Measurements from ENCODE around the gene ASB7. TPM values are rescaled to one million over a fixed set of nuclear protein-coding genes. Genes with fewer than 3 reads are reported as not detected.

The ASB7 gene
- polyA plus RNA-seq, 1 donor from 2014 or later = 16.5 TPM

DNA sequence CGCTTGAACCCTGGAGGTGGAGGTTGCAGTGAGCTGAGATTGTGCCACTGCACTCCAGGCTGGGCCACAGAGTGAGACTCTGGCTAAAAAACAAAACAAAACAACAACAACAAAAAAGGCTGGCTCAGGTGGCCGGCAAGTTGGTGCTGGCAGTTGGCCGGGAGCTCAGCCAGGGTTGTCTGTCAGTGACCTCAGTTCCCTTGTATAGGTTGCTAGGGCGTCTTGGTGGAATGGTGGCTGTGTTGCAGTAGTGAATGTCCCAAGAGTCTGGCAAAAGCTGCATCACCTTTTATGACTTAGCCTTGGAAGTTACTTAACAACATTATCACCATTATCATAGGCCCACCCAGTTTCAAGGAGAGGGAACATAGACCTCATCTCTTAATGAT lies 40.6 kb downstream of the ASB7 start:
- TF ChIP-seq TAF1 (IDR thresholded peaks at IDR 0.05; ENCODE audit: low read depth) = no peak
- TF ChIP-seq EZH2 (IDR thresholded peaks at IDR 0.05; ENCODE audit: borderline replicate concordance, insufficient read depth, low read length, poor library complexity, severe bottlenecking) = no peak
- no peak for TF ChIP-seq CTCF (IDR thresholded peaks at IDR 0.05; ENCODE audit: poor library complexity, severe bottlenecking)
- TF ChIP-seq MXI1 (conservative IDR thresholded peaks at IDR 0.05; ENCODE audit: poor library complexity, severe bottlenecking) = no peak
- no peak for TF ChIP-seq EP300 (conservative IDR thresholded peaks at IDR 0.05; ENCODE audit: poor library complexity, severe bottlenecking)
- Histone ChIP-seq H3K9me3 (ENCODE audit: low read length) (no peaks in the 10 kb centered on the region), H3K9ac (ENCODE audit: low read length) (no peak overlapping the region), H3K4me2 (ENCODE audit: low read length) (no peak overlapping the region), H4K20me1 (ENCODE audit: insufficient read depth) (no peaks in the 10 kb centered on the region), H3K9me2 (ENCODE audit: insufficient read depth, low read length) (no peaks in the 10 kb centered on the region), H3K4me3 (ENCODE audit: low read length) (no peak overlapping the region), H3K27ac (ENCODE audit: low read length) (no peak overlapping the region), H3K79me2 (replicated peaks; ENCODE audit: insufficient read depth, low read length) (no peaks in the 10 kb centered on the region), H3F3A (ENCODE audit: insufficient read depth, low read length, poor library complexity, severe bottlenecking) (no peaks in the 10 kb centered on the region), H3K27me3 (ENCODE audit: insufficient read depth, low read depth, low read length) (no peaks in the 10 kb centered on the region), H3K36me3 (ENCODE audit: insufficient read depth, low read length) (no peaks in the 10 kb centered on the region), H2AFZ (ENCODE audit: low read depth, low read length) (no peak overlapping the region)

GRCh38 chr15:100645671-100646070 lies 43.3 kb downstream of the ASB7 start:
- no peaks in the 10 kb centered on the region for H3K9me3 ChIP-seq (ENCODE audit: low read length)
- no peak for TF ChIP-seq POLR2AphosphoS5 (IDR thresholded peaks at IDR 0.05)
- no peak for TF ChIP-seq SMC3 (conservative IDR thresholded peaks at IDR 0.05; ENCODE audit: poor library complexity)
- no peaks in the 10 kb centered on the region for H3K36me3 ChIP-seq (ENCODE audit: insufficient read depth, low read length)
- no peaks in the 10 kb centered on the region for H3K9me2 ChIP-seq (ENCODE audit: insufficient read depth, low read length)
- no peaks in the 10 kb centered on the region for H3K27me3 ChIP-seq (ENCODE audit: insufficient read depth, low read depth, low read length)
- no peak overlapping the region for H3K4me3 ChIP-seq (ENCODE audit: low read length)
- no peak overlapping the region for H3K9ac ChIP-seq (ENCODE audit: low read length)
- no peaks in the 10 kb centered on the region for H3F3A ChIP-seq (ENCODE audit: insufficient read depth, low read length, poor library complexity, severe bottlenecking)
- H3K79me2 ChIP-seq (replicated peaks; ENCODE audit: insufficient read depth, low read length) = no peaks in the 10 kb centered on the region
- no peak overlapping the region for H2AFZ ChIP-seq (ENCODE audit: low read depth, low read length)
- no peak overlapping the region for H3K4me2 ChIP-seq (ENCODE audit: low read length)
- no peak overlapping the region for H3K27ac ChIP-seq (ENCODE audit: low read length)
- no peaks in the 10 kb centered on the region for H4K20me1 ChIP-seq (ENCODE audit: insufficient read depth)

DNA sequence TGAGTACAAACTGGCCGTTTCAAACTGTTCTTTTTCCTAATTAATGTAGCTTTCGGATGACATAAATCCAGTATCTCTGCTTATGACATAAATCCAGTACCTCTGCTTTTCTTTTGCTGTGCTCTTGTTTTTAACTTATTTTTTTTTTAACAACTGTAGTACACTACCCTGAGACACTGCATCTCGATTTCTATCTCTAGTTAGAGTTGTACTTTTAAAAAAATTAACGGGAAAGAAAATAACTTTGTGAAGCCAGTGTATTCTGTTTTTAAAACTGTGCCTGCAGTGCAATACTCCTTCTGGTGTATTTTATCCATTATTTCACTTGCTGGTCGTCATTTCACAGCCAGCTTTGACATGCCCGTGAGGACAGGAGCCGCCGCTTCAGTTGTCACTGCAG lies 46.6 kb downstream of the ASB7 start:
- no peaks in the 10 kb centered on the region for H3K9me3 ChIP-seq (ENCODE audit: low read length)
- H3K79me2 ChIP-seq (replicated peaks; ENCODE audit: insufficient read depth, low read length) = no peaks in the 10 kb centered on the region
- H3K9ac ChIP-seq (ENCODE audit: low read length) = no peak overlapping the region
- TF ChIP-seq SMC3 (conservative IDR thresholded peaks at IDR 0.05; ENCODE audit: poor library complexity) = no peak
- no peak for TF ChIP-seq RAD21 (conservative IDR thresholded peaks at IDR 0.05)
- TF ChIP-seq MXI1 (conservative IDR thresholded peaks at IDR 0.05; ENCODE audit: poor library complexity, severe bottlenecking) = no peak
- no peak for TF ChIP-seq CTCF (IDR thresholded peaks at IDR 0.05; ENCODE audit: poor library complexity, severe bottlenecking)
- TF ChIP-seq, protein P1, sequence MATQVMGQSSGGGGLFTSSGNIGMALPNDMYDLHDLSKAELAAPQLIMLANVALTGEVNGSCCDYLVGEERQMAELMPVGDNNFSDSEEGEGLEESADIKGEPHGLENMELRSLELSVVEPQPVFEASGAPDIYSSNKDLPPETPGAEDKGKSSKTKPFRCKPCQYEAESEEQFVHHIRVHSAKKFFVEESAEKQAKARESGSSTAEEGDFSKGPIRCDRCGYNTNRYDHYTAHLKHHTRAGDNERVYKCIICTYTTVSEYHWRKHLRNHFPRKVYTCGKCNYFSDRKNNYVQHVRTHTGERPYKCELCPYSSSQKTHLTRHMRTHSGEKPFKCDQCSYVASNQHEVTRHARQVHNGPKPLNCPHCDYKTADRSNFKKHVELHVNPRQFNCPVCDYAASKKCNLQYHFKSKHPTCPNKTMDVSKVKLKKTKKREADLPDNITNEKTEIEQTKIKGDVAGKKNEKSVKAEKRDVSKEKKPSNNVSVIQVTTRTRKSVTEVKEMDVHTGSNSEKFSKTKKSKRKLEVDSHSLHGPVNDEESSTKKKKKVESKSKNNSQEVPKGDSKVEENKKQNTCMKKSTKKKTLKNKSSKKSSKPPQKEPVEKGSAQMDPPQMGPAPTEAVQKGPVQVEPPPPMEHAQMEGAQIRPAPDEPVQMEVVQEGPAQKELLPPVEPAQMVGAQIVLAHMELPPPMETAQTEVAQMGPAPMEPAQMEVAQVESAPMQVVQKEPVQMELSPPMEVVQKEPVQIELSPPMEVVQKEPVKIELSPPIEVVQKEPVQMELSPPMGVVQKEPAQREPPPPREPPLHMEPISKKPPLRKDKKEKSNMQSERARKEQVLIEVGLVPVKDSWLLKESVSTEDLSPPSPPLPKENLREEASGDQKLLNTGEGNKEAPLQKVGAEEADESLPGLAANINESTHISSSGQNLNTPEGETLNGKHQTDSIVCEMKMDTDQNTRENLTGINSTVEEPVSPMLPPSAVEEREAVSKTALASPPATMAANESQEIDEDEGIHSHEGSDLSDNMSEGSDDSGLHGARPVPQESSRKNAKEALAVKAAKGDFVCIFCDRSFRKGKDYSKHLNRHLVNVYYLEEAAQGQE (IDR thresholded peaks at IDR 0.05; ENCODE audit: borderline replicate concordance) = no peak
- peak; percentile 41 for TF ChIP-seq EP300 (conservative IDR thresholded peaks at IDR 0.05; ENCODE audit: poor library complexity, severe bottlenecking)
- TF ChIP-seq POLR2AphosphoS5 (IDR thresholded peaks at IDR 0.05) = no peak
- no peaks in the 10 kb centered on the region for H3K9me2 ChIP-seq (ENCODE audit: insufficient read depth, low read length)
- no peaks in the 10 kb centered on the region for H3F3A ChIP-seq (ENCODE audit: insufficient read depth, low read length, poor library complexity, severe bottlenecking)
- no peaks in the 10 kb centered on the region for H3K27me3 ChIP-seq (ENCODE audit: insufficient read depth, low read depth, low read length)
- no peaks in the 10 kb centered on the region for H3K36me3 ChIP-seq (ENCODE audit: insufficient read depth, low read length)
- H3K4me2 ChIP-seq (ENCODE audit: low read length) = peak overlapping the region; percentile 21
- H4K20me1 ChIP-seq (ENCODE audit: insufficient read depth) = no peaks in the 10 kb centered on the region
- no peak overlapping the region for H3K27ac ChIP-seq (ENCODE audit: low read length)
- H2AFZ ChIP-seq (ENCODE audit: low read depth, low read length) = no peak overlapping the region
- no peak overlapping the region for H3K4me3 ChIP-seq (ENCODE audit: low read length)

Data from neural cell (in vitro differentiated cells).